GM18519 (cell line): ENCODE results near the gene SLC2A6.
A peak's percentile ranks its signal among the peaks of the same experiment; 100 is the strongest.

Source experiments
- ATAC-seq: cut with Tn5 transposase; IDR thresholded peaks from one replicate; pipeline ENCODE4 v1.9.1; 2021; ENCODE audit warnings: mild to moderate bottlenecking, moderate library complexity; ENCODE audit not compliant: unreplicated experiment, low FRiP score

The SLC2A6 gene, protein sequence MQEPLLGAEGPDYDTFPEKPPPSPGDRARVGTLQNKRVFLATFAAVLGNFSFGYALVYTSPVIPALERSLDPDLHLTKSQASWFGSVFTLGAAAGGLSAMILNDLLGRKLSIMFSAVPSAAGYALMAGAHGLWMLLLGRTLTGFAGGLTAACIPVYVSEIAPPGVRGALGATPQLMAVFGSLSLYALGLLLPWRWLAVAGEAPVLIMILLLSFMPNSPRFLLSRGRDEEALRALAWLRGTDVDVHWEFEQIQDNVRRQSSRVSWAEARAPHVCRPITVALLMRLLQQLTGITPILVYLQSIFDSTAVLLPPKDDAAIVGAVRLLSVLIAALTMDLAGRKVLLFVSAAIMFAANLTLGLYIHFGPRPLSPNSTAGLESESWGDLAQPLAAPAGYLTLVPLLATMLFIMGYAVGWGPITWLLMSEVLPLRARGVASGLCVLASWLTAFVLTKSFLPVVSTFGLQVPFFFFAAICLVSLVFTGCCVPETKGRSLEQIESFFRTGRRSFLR

DNA sequence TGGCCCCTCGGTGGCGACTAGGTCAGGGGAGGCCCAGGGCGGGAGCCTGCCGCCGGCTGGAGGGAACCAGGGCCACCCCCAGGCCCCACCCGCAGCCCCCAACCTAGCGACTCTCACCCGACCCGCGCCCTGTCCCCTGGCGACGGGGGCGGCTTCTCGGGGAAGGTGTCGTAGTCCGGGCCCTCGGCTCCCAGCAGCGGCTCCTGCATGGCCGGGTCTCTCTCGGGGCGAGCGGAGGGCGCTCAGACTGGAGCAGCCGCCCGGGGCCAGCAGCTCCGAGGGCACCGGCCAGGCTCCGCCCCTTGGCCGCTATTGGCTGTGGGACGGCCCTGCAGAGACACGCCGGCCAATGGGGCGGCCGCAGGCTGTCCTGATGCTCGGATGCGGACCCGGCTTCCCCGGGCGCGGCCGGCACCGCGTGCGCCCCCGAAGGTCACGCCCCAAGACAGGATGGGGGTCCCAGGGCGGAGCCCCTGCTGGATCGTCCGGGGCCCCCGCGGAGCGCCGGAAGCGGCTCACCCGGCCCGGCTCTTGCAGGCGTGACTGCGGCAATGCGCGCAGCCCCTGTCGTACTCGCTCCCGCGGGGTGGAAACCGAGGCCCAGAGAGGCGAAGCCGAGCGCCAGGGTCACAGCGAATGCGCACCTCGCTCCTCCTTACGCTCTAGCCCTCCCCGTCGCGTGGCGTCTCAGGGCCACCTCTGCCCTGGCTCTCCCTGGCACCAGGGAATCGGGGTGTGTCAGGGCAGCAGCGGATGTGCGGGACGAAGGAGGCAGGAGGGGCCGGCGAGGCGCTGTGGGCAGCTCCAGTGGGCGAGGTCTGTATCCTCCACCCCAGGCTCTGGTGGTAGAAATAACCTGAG is at the start of gene SLC2A6:
SLC2A6 (minus strand) TSS at position 249 of the 861 bp plus-strand sequence; CDS start at position 209, 40 bp downstream.
- ATAC-seq: peak; percentile 74

DNA sequence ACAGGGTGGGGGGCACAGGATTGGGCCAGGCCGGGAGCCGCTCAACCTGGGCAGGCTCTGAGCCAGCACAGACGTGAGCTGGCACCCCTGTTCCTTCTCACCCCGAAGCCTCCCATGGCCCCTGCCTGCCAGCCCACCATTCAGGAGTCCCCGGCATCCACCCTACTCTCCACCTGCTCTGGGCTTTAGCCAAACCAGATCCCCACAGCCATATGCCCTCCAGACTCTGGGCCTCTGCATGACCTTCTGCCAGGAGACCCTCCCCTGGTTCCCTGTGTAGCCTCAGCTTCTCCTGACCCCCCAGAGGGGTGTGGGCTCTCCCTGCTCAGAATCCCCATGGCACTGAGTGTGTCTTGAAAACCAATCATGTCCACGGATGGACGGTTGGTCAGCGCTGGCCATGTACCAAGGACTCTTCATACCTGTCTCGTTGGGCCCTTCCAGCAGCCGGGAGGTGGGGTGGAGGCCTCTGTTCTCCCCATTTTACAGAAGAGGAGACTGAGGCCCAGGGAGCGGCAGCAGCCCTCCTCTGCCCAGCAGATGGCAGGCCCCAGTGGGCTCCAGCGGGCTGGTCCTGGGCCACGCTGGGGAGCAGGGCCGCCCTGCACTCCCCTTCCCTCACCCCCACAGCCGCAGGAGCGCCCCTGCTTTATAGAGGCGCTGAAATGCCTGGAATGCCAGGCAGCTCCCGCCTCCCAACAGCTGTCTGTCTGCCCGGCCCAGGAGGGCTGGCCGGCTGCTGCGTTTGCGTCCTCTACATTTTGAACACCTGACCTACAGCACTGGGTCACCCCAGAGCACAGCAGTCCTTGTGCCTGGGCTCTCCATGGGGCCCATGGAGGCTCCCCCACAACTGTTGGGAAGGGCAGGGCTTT is 49.3 kb upstream of the SLC2A6 start:
- ATAC-seq: no peak

DNA sequence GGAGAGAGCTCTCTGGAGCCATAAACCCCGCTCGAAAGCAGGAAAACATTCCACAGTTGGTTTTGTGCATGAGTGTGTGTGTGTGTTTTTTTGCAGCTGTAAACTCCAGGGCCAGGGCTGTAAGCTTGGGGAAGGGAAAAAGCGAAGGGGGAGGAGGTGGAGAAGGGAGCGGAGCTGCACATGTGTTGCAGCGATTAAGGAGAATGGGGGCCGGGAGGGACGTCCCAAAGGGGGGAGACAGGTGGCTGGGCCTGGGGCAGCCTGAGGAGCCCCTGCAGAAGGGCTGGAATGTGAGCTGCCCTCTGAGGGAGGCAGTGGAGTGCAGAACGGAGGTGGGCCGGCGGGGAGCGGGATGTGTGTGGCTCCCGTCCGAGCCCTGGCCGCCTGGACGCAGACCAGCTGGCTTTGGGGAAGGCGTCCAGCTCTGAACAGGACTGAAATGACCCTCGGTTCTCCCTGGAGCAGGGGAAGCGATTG is 48.6 kb upstream of the SLC2A6 start:
- ATAC-seq: no peak

DNA sequence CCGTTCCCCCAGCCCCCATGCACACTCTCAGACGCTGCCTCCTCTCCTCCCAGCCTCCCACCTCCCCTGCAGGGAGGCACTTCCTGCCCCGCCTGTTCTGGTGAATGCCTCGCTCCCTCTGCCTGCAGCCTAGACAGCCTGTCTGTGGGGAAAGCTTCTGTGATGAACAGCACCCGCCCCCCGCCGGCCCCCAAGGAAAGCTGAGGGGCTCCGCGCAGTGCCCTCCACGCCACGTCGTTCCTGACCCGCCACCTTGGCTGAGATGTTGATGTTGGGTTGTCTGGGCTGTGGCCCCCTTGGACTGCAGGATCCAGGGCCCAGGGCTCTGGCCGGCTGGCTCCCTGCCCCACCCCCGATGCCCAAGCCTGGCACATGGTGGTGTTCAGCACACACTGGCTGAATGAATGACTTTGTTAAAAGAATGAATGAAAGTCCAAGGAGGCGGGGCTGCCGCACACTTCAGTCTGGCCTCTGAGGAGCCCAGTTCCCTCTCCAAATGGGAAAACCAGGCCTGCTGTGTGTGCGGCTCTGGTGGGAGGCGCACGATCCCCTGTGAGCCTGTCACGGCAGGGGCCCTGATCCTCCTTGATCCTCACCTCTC is 47.9 kb upstream of the SLC2A6 start:
- no peak for ATAC-seq

DNA sequence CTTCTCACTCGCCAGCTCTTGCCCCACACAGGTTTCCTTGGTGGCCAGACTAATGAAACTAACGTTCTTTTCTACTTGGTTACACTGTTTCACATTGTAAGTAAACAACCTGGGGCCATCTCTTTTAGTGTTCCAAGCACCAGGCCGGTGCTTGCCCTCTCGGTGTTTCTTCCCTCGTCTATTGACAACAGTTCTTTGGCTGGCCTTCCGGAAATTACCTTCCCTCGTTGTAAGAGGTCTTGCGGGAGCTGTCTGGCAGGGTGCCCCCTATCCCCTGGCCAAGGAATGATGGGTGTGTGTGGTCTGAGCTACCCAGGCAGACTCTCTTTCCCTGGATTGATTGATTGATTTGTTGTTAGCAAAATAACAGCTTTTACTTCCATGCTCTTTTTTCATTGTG is 46.8 kb upstream of the SLC2A6 start:
- ATAC-seq: no peak

DNA sequence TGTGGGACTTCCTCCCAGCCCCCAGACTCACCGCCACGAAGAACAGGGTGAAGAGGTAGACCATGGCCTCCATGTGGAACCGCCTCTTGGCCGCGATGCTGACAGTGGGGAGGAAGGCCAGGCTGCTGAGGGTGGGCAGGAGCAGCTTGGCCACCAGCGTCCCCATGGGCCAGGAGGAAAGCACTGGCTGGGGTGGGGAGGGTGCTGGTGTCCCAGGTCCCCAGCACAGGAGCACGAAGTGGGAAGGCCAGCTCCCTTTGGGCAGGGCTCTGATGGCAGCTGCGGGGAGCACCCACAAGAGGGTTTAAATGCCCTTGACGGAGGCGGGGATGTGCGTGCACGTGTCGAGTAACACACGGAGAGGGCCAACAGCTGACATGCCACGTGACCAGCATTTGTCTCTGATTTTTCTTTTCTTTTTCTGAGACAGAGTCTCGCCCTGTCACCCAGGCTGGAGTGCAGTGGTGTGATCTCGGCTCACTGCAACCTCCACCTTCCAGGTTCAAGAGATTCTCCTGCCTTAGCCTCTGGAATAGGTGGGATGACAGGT is 45.9 kb upstream of the SLC2A6 start, which contains the start of gene MYMK:
MYMK (minus strand) TSS at position 281 of the 550 bp plus-strand sequence; CDS start at position 166, 115 bp downstream.
- no peak for ATAC-seq

DNA sequence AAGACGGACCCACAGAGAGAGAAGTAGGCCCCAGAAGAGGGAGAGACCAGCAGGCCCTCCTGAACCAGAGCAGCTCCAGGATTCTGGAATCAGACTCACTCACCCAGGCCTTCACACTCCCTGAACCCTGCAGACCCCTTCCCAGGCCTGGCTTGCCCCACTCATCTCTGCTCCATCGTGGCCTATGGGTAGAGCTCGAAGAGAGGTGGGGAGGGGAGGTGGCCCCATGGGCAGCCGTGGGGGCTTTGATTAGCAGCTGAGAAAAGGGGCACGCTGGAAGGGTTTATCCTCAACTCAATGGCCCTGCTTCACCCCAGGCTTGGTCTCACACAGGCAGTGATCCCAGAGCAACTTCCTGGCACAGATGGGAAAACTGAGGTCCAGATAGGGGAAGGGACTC is 45.2 kb upstream of the SLC2A6 start:
- no peak for ATAC-seq

DNA sequence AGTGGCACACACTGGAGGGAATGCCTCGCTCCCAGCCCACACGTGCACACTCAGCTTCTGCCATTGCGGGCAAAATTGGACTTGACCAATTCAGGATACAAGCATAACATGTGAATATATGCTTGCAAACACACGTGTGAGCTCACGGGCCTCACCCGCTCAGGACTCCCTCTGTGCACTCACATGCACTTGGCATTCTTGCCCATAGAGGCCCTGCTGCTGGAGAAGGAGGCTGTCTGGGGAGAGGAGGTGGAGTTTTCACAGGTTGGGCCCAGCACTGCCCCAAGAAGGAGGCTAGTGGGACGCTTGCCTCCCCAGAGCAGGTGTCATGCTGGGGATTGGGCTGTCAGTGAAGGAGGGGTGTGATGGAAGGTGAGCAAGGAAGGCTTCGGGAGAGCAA is 44.2 kb upstream of the SLC2A6 start:
- no peak for ATAC-seq

DNA sequence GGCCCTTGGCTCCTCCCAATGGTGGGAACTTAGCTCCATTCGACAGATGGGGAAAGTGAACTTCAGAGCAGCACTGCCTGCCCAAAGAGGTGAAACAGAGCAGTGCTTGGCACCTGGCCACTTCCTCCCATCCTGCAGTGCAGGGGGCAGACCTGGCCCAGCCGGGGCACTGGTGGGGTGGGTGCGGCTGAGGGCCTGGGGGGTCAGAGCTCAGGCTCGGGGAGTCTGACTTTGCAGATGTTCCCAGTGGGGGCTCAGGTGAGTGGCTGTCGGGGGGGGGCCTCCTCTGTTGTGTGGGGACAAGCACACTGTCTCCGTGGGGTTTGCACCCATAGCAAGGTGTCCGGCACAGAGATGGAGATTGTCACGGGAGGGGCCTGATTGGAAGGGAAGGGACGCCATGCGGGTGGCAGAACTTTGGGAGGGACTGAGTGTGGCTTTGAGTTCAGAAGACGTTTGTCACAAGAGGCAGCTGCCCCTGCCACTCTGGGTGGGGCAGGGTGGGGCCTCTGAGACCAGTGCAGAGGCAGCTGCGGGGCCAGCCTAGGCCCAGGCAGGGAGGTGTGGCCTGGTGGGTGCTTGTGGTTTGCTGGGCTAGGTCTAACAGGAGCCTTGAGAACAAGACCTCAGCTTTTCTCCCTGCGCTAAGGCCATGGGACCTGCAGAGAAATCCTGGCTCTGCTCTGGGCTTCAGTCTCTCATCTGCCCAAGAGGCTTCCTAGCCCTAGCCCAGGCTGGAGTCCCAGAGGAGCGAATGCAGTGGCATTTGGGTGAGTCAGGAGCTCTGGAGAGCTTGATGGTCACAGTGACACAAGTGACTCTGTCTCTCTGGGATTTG is 43.4 kb upstream of the SLC2A6 start:
- ATAC-seq: no peak

DNA sequence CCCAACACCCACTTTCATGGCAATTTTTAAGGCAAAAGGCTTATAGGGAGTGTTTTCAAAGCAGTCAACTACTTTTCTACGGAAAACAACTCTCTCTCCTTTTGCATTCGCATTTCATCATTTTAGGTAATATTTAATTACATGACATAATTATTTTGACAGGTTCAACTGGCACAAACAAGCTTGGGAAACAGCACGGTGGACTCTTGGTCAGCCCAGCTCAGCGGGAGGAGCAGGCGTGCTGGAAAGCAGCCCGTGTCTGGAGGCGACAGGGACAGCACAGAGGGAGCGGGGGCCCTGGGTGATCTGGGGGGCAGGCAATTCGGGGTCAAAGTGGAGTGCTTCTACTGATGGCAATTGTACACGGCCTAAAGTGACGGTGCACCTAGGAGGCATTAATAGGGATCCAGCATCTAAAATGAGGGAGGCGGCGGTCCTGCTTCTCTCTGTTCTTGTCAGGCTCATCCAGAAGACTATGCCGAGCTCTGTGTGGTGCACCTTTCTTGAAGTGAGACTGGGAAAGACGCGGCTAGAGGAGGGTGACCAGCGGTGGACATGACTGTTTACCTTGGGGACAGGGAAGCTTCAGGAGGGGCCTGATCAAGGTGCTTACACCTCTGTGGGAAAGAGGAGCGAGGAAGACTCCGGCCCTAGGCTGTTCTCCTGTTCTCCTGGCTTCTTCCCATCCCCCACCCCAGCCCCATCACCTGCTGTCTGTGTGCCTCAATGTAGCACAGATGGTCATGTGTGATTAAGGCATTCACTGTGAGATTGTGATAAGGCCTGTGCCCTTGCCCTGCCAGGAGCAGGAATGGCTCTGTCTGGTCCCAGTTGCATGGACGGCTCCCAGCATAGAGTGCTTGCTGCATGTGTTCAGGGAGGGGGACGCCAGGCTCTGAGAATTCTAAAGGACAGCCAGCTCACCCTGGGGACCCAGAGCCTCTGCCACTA is 42.5 kb upstream of the SLC2A6 start:
- no peak for ATAC-seq

DNA sequence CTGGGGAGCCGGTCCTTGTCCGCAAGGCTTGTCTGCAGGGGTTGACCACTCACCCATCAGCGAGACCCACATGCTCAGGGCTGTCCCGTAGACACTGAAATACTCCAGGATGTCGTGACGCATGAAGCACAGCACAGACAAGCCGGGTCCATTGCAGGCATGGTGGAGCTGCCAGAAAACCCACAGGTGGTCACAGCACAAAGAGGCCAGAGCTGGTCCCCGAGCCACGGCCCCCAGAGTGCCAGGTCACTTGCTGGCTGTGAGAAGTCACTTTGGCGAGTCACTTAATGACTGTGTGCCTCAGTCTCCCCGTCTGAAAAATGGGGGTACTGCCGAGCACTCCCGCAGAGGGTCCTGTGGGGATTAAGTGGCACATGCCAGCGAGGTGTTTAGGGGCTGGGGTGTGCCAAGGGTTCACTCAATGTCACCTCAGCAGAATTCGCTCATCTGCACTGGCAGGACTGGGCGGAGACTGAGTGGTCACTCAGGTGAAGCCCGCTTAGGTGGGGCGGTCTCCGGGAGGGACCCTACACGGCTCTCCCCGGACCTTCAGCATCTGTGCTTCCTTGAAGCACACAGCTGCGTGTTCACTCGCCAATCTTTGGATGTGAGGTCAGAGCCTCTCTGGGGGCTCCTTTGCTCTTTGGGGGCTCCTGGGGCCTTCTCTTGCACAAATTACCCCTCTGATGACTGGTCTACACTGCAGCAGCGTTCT is 41.4 kb upstream of the SLC2A6 start:
- ATAC-seq: no peak

DNA sequence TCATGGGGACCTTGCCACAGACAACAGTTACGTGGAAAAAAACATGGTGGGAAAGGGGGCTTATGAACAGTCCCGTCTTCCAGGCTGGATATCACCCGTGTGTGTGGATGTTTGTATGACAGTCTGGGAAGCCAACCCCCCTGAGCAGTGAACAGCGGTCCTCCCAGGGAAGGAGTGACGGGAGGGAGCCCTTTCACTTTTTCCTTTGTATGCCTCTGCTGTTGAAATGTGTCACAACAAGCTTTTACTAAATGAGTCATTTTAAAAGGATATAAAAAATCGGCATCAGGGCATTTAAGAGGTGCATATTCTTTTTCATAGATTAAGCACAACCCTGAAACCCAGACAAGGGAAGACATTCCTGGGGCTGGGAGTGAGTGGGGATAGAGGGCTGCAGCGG is 40.8 kb upstream of the SLC2A6 start:
- no peak for ATAC-seq

DNA sequence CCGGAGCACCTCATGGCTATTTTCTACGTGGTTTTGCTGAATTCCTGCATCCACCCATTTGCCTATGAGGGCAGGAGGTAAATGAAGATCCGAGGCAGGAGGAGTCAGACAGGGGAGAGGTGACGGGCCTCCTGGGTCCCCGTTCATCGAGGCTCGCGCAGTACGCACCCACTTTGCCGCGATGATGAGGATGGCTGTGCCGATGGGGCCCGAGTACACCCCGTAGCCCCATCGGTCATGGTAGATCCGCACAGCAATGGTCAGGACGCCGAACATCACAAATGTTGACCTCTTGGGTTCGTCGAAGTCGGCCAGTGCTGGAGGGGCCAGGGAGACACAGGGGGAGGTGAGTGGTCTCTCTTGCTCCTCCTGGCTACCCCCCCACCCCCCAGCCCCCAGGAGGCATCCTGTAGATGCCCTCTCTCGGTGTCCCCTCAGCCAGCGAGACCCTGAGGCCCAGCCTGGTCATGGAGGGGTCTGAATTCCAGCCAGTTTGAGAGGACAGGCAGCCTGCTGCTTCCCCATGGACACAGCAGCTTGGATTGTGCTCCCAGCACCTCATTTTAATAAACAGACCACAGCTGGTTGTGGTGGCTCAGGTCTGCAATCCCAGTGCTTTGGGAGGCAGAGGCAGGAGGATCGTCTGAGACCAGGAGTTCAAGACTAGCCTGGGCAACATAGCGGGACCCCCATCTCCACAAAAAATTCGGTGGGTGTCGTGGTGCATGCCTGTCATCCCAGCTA is 40.0 kb upstream of the SLC2A6 start:
- ATAC-seq: no peak

DNA sequence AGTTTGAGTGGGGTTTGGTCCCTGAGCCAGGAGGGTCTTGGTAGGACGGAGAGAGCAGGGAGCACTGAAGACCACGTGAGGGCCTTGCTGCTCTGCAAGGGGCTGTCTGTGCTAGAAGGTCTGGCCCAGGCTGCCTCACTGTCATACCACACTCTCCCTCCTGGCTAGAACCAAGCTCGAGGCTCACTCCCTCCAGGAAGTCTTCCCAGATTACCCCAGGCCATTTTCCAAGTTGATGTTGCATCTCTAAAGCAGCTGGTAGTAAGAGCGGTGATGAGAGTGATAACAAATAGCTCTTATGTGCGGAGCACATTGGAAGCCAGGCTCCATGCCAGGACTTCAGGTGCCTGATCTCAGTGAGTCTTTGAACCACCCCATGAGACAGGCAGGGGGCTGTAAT is 39.3 kb upstream of the SLC2A6 start:
- ATAC-seq: no peak

DNA sequence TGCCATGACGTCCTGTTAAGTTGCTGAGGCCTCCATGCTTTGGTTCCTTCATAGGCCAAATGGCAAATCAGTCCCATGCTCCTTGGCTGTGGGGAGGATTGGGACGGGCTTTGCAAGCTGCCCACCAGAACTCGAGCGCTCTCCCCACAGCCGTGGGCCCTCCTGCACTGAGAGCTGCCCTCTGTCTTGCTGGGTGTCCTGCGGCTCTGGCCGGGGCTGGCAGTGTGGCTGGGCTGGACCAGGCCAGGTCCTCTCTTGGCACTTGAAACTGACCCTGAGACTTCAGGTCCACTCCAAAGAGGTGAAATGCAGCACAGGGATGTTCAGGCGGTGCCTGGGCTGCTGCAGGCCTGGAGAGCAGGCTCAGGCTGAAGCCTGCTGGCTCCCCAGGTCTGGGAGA is 38.8 kb upstream of the SLC2A6 start:
- no peak for ATAC-seq

DNA sequence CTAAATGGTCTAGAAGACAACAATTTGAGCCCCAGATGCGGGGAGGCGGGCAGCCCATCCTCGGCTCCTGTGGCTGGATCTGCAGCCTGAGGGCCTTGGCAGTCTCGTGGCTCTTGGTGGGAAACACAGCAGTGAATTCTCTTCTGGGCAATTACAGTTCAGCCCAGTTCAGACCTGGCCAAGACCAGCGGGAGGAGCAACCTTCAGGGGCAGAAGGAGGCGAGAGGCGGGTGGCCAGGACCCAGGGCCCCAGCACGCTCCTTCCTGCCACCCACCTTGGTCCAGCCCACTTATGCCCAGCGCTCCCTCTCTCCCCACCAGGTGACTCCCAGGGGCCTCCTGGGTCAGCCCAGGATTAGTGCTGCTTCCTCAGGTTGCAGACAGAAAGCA is 38.1 kb upstream of the SLC2A6 start:
- no peak for ATAC-seq
